HL-60/S4 treated with retinoic acid at 250 ng/mL for 4 days and 3 days (cell line): ENCODE data around the gene THEM5.
"Not testable (repeated sequence)": the region's sequence is repeated elsewhere in the genome, so short reads cannot be mapped to it uniquely, and the experiment has no call there.

Experiments used
- in situ Hi-C: fragments of 300-500 bp; cut with MboI; formaldehyde crosslinking; loops from 2 replicates; pipeline ENCODE4 v1.7.0; 2022; ENCODE audit warnings: low sequenced_read_pairs

THEM5 gene

GRCh38 chr1:151867765-151868411 is 14.4 kb upstream of the THEM5 start:
- in situ Hi-C loops = no loop called here

GRCh38 chr1:151867321-151867720 is 13.8 kb upstream of the THEM5 start:
- in situ Hi-C loops = no loop called here

- in situ Hi-C loops = no loop called here
Observed at GRCh38 chr1:151864411-151864810, 10.9 kb upstream of the THEM5 start.

- in situ Hi-C loops = no loop called here
Observed at GRCh38 chr1:151862604-151863003, 9.1 kb upstream of the THEM5 start.

GRCh38 chr1:151860504-151861187 is 7.1 kb upstream of the THEM5 start:
- in situ Hi-C loops = no loop called here

- in situ Hi-C loops = no loop called here
Observed at GRCh38 chr1:151859891-151860293, 6.4 kb upstream of the THEM5 start.

- in situ Hi-C loops = no loop called here
Observed at GRCh38 chr1:151858886-151859665, 5.6 kb upstream of the THEM5 start.

GRCh38 chr1:151858030-151858746 is 4.7 kb upstream of the THEM5 start:
- in situ Hi-C loops = no loop called here

GRCh38 chr1:151855933-151856332 is 2.4 kb upstream of the THEM5 start:
- in situ Hi-C loops = no loop called here

GRCh38 chr1:151855516-151855915 is 2.0 kb upstream of the THEM5 start:
- in situ Hi-C loops = not testable (repeated sequence)

- in situ Hi-C loops = no loop called here
Observed at GRCh38 chr1:151854658-151855057, 1.1 kb upstream of the THEM5 start.

GRCh38 chr1:151852733-151853132 is 779 bp downstream of the THEM5 start:
- in situ Hi-C loops = no loop called here

GRCh38 chr1:151851886-151852285 is 1.6 kb downstream of the THEM5 start:
- in situ Hi-C loops = no loop called here

- in situ Hi-C loops = no loop called here
Observed at GRCh38 chr1:151849871-151850270, 3.6 kb downstream of the THEM5 start.

- in situ Hi-C loops = no loop called here
Observed at GRCh38 chr1:151849126-151849525, 4.4 kb downstream of the THEM5 start.

- in situ Hi-C loops = no loop called here
Observed at GRCh38 chr1:151847867-151848596, 5.5 kb downstream of the THEM5 start.

- in situ Hi-C loops = no loop called here
Observed at GRCh38 chr1:151846686-151847237, 6.8 kb downstream of the THEM5 start.

- in situ Hi-C loops = no loop called here
Observed at GRCh38 chr1:151846062-151846568, 7.4 kb downstream of the THEM5 start.

GRCh38 chr1:151843398-151843797 is 10.1 kb downstream of the THEM5 start:
- in situ Hi-C loops = no loop called here

- in situ Hi-C loops = no loop called here
Observed at GRCh38 chr1:151841141-151841540, 12.4 kb downstream of the THEM5 start.
